Lower lobe of right lung (tissue), 2 donors: ENCODE results near the gene ARL17B. TPM values are rescaled to one million over a fixed set of nuclear protein-coding genes. Genes with fewer than 3 reads are reported as not detected.
"Not testable (repeated sequence)": the region's sequence is repeated elsewhere in the genome, so short reads cannot be mapped to it uniquely, and the experiment has no call there.

Experiments
- ATAC-seq, 2 donors: fragments of 200-7000 bp; cut with Tn5 transposase; one replicate each; pipeline ENCODE4 v1.9.1; 2020 to 2022; ENCODE audit warnings: mild to moderate bottlenecking in 2 of 2, moderate library complexity in 2 of 2
- DNase-seq: peaks from one replicate; pipeline ENCODE4 v3.0.0-alpha.2; 2020
- H3K27ac ChIP-seq: fragments of 200-600 bp; one replicate; pipeline ENCODE4 v1.8.0; 2022
- H3K27me3 ChIP-seq: fragments of 200-600 bp; one replicate; pipeline ENCODE4 v1.8.0; 2022; ENCODE audit warnings: low read depth
- H3K36me3 ChIP-seq: fragments of 200-600 bp; one replicate; pipeline ENCODE4 v1.8.0; 2022; ENCODE audit warnings: mild to moderate bottlenecking
- H3K4me1 ChIP-seq: fragments of 200-600 bp; one replicate; pipeline ENCODE4 v1.8.0; 2022
- H3K4me3 ChIP-seq: fragments of 200-600 bp; one replicate; pipeline ENCODE4 v1.8.0; 2022; ENCODE audit warnings: mild to moderate bottlenecking
- H3K9me3 ChIP-seq: fragments of 200-600 bp; one replicate; pipeline ENCODE4 v1.8.0; 2022
- CTCF ChIP-seq: fragments of 200-600 bp; IDR thresholded peaks from one replicate; pipeline ENCODE4 v1.8.0; 2022; ENCODE audit warnings: antibody characterized with exemption, mild to moderate bottlenecking
- intact Hi-C: fragments of 100-400 bp; cut with DNase I; formaldehyde crosslinking; loops from one replicate; pipeline ENCODE4 v1.11.0; 2022
- total RNA-seq: library from RNA; stranded (reverse); fragmentation: NEBNext Ultra II Directional; extraction: Animal tissue kit (Norgen Biotek cat#: 25700); gene quantifications from one replicate; pipeline ENCODE4 v1.2.1, GENCODE V29; 2021
- donor health status: DM: no; HTN: yes; CAD: no; lungs with severe emphysema.

The ARL17B gene
- total RNA-seq, 1 donor from 2014 or later, result 29.3 TPM

GRCh38 chr17:46286764-46287221, 74.8 kb downstream of the ARL17B start:
- peak; percentile 85 to 89 for ATAC-seq
- H3K36me3 ChIP-seq, H3K4me1 ChIP-seq, H3K9me3 ChIP-seq, intact Hi-C loops, DNase-seq, H3K4me3 ChIP-seq, H3K27ac ChIP-seq, H3K27me3 ChIP-seq: not testable (repeated sequence)
- peak; percentile 82 for TF ChIP-seq CTCF

DNA sequence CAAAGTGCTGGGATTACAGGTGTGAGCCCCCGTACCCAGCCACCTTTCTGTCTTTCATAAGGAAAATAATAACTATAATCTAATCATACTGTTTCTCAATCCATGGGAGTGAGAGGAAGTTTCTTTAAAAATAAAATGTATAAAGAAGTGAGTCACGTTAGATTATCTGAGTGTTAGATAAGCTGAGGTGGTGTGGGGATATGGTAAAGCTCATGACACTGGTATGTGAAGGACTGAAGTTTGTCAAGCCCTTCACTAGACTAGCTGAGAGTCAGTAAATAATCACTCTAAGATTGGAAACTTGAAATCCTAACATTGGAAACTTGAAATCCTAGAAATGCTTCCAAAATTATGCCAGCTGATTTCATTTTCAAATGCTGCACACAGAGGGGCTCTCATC, 76.1 kb downstream of the ARL17B start:
- H3K27me3 ChIP-seq, intact Hi-C loops, H3K27ac ChIP-seq, H3K4me3 ChIP-seq, H3K4me1 ChIP-seq, H3K9me3 ChIP-seq, H3K36me3 ChIP-seq, DNase-seq: not testable (repeated sequence)
- peak; percentile 62 to 89 for ATAC-seq

- H3K27me3 ChIP-seq, H3K36me3 ChIP-seq, H3K27ac ChIP-seq, ATAC-seq, DNase-seq, H3K9me3 ChIP-seq, intact Hi-C loops, H3K4me1 ChIP-seq, H3K4me3 ChIP-seq: not testable (repeated sequence)
These were observed 77.1 kb downstream of the ARL17B start for GRCh38 chr17:46284467-46284866.

GRCh38 chr17:46282635-46283034, 78.9 kb downstream of the ARL17B start:
- H3K36me3 ChIP-seq, H3K4me3 ChIP-seq, H3K9me3 ChIP-seq, H3K27ac ChIP-seq, intact Hi-C loops, ATAC-seq, DNase-seq, H3K27me3 ChIP-seq, H3K4me1 ChIP-seq: not testable (repeated sequence)

GRCh38 chr17:46281336-46281735, 80.2 kb downstream of the ARL17B start:
- H3K27me3 ChIP-seq, H3K4me1 ChIP-seq, intact Hi-C loops, DNase-seq, H3K27ac ChIP-seq, H3K36me3 ChIP-seq, H3K9me3 ChIP-seq, ATAC-seq, H3K4me3 ChIP-seq: not testable (repeated sequence)

DNA sequence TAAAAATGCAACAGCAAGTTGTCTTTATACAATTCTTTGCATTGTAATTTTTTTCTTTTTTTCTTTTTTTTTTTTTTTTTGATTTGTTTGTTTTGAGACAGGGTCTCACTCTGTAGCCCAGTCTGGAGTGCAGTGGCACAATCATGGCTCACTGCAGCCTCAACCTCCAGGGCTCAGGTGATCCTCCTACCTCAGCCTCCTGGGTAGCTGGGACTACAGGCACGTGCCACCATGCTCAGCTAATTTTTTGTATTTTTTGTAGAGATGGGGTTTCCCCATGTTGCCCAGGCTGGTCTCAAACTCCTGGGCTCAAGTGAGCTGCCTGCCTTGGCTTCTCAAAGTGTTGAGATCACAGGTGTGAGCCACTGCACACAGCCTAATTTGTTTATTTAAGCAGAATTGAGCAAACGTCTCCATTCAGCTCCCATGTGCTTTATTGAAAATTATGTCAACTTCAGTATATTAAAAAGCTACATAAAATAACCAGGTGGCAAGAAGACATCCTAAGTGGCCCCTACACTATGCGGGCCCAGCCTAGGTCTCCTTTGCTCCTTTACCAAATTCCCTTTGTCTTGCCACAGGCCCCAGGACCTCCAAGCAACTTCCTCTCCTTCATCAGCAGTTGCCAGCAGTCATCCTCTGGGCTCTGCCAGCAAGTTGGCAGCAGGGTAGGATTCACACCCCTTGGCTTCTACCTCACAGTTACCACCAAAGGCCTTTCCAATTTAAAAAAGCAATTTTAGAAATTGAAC, 84.7 kb downstream of the ARL17B start:
- peak in 1 of 2 donors; percentile 57 for ATAC-seq

GRCh38 chr17:46274238-46274637, 87.3 kb downstream of the ARL17B start:
- no peaks in the 10 kb centered on the region for H3K36me3 ChIP-seq
- H3K4me1 ChIP-seq, result no peaks in the 10 kb centered on the region
- no peaks in the 10 kb centered on the region for H3K9me3 ChIP-seq
- H3K4me3 ChIP-seq, result no peak overlapping the region
- intact Hi-C loops, result no loop called here
- no peak for ATAC-seq
- TF ChIP-seq CTCF, result no peak
- no peak for DNase-seq
- no peak overlapping the region for H3K27ac ChIP-seq
- H3K27me3 ChIP-seq, result no peaks in the 10 kb centered on the region

More for the DNA sequence above, 84.7 kb downstream of the ARL17B start:
- H3K27me3 ChIP-seq, H3K9me3 ChIP-seq, H3K36me3 ChIP-seq, DNase-seq, H3K4me3 ChIP-seq, intact Hi-C loops, H3K4me1 ChIP-seq, H3K27ac ChIP-seq: not testable (repeated sequence)

DNA sequence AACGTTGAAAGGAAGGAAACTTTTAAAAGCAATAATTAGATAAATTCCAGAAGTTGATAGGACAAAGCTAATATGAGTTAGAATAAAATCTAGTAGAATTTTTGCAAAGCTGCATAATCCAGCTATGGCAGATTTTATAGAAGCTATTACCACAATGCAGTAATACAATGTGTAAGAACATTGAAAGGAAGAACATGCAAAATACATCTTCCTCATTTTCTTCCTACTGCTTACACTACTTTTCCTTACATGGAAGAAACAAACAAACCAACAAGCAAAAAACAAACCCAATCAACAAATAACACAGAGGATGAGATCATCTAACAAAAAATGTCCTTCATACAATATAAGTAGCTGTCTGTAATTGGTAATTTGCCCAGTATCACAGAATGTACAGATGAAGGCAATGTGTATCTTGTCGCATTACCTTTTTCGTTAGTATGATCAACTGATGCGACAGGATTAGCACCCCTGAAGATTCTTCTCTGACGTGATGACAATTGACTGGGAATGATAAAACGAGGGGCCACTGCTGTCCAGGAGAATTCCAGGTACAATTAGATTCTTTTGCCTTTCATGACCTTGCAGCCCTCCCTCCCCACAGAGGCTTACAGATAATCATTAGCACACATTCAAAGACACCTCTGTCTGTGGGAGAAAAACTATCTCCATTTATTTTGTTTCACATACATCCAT, 87.9 kb downstream of the ARL17B start:
- no peak for TF ChIP-seq CTCF
- no peaks in the 10 kb centered on the region for H3K4me1 ChIP-seq
- ATAC-seq (no peak), DNase-seq (no peak)
- no peak overlapping the region for H3K27ac ChIP-seq
- H3K9me3 ChIP-seq, result no peaks in the 10 kb centered on the region
- intact Hi-C loops, result no loop called here
- no peaks in the 10 kb centered on the region for H3K27me3 ChIP-seq
- H3K36me3 ChIP-seq, result no peaks in the 10 kb centered on the region
- no peak overlapping the region for H3K4me3 ChIP-seq
